ENCODE measurements around the gene AUP1. TPM values are rescaled to one million over a fixed set of nuclear protein-coding genes. Genes with fewer than 3 reads are reported as not detected.

Gene AUP1
- total and polyA plus RNA-seq, 2 experiments from 2014 or later = 98.7 to 105 TPM

- H2AFZ ChIP-seq = no peak overlapping the region
- Mint-ChIP-seq H3K4me1 (peaks cover 1% of the 10 kb centered on the region; the same call in 1 of the 3 replicates), H3K27me3 (ENCODE audit: insufficient read depth, low read depth, poor library complexity) (peaks cover 1% of the 10 kb centered on the region), H3K9me3 (no peaks in the 10 kb centered on the region), H3K27ac (no peak overlapping the region), H3K36me3 (ENCODE audit: low read depth) (no peaks in the 10 kb centered on the region), H3K4me3 (no peak overlapping the region)
- no peaks in the 10 kb centered on the region for H3K4me1 ChIP-seq (ENCODE audit: insufficient read depth)
- no peaks in the 10 kb centered on the region for H3K36me3 ChIP-seq (ENCODE audit: insufficient read depth)
- no peak overlapping the region for H3K4me3 ChIP-seq
- no peaks in the 10 kb centered on the region for H3K27me3 ChIP-seq (ENCODE audit: insufficient read depth)
- no peaks in the 10 kb centered on the region for H4K20me1 ChIP-seq (replicated peaks; ENCODE audit: insufficient read depth)
- no peaks in the 10 kb centered on the region for H3F3A ChIP-seq (replicated peaks; ENCODE audit: low read depth)
- DNase-seq (ENCODE audit: low spot score) (peak; percentile 27), ATAC-seq (peak; percentile 71)
- no peaks in the 10 kb centered on the region for H3K9me2 ChIP-seq (ENCODE audit: insufficient read depth)
- H3K79me2 ChIP-seq (replicated peaks; ENCODE audit: insufficient read depth) = no peaks in the 10 kb centered on the region
- no peak overlapping the region for H3K27ac ChIP-seq (ENCODE audit: low read depth)
- TF ChIP-seq CTCF (conservative IDR thresholded peaks at IDR 0.05; ENCODE audit: low read depth in 2 of 2) (peak; percentile 61 to 70), ZNF331 (CRISPR knock-in tag; IDR thresholded peaks at IDR 0.05; ENCODE audit: low read depth) (no peak)
- H3K4me2 ChIP-seq = no peak overlapping the region
Observed at GRCh38 chr2:74572178-74572925, 42.8 kb upstream of the AUP1 start.

- H3K36me3 Mint-ChIP-seq (ENCODE audit: low read depth) = no peaks in the 10 kb centered on the region
- H3K27ac Mint-ChIP-seq = no peak overlapping the region
- no peak overlapping the region for H3K4me3 Mint-ChIP-seq
- TF ChIP-seq STAT1 (IDR thresholded peaks at IDR 0.05; ENCODE audit: unreplicated experiment) = no peak
- TF ChIP-seq NANOG (IDR thresholded peaks at IDR 0.05; ENCODE audit: borderline replicate concordance) = no peak
- no peak for TF ChIP-seq POLR2AphosphoS5 (IDR thresholded peaks at IDR 0.05; ENCODE audit: low read depth)
- no peak for TF ChIP-seq ZNF462 (CRISPR knock-in tag; IDR thresholded peaks at IDR 0.05)
- no peak for TF ChIP-seq JUNB (IDR thresholded peaks at IDR 0.05; ENCODE audit: unreplicated experiment)
- no peak for TF ChIP-seq CREB1 (CRISPR knock-in tag; IDR thresholded peaks at IDR 0.05; ENCODE audit: low read depth)
- Histone ChIP-seq H3K4me3 (no peak overlapping the region), H3K9me2 (ENCODE audit: insufficient read depth) (no peaks in the 10 kb centered on the region), H3K27me3 (ENCODE audit: insufficient read depth) (no peaks in the 10 kb centered on the region), H4K20me1 (replicated peaks; ENCODE audit: insufficient read depth) (no peaks in the 10 kb centered on the region), H3K27ac (ENCODE audit: low read depth) (no peak overlapping the region), H3K4me1 (ENCODE audit: insufficient read depth) (no peaks in the 10 kb centered on the region), H3K36me3 (ENCODE audit: insufficient read depth) (no peaks in the 10 kb centered on the region), H2AFZ (no peak overlapping the region), H3K79me2 (replicated peaks; ENCODE audit: insufficient read depth) (no peaks in the 10 kb centered on the region), H3K4me2 (no peak overlapping the region), H3F3A (replicated peaks; ENCODE audit: low read depth) (no peaks in the 10 kb centered on the region)
- no peaks in the 10 kb centered on the region for H3K9me3 Mint-ChIP-seq
- H3K4me1 Mint-ChIP-seq = no peaks in the 10 kb centered on the region
- peaks cover 1% of the 10 kb centered on the region for H3K27me3 Mint-ChIP-seq (ENCODE audit: insufficient read depth, low read depth, poor library complexity)
- DNase-seq (ENCODE audit: low spot score) = no peak
- ATAC-seq = no peak
Observed at GRCh38 chr2:74571058-74571457, 41.6 kb upstream of the AUP1 start.
